Endometrial microvascular endothelial cells (primary cell): ENCODE data around the gene ZNF783. TPM values are rescaled to one million over a fixed set of nuclear protein-coding genes. Genes with fewer than 3 reads are reported as not detected.
"Not testable (repeated sequence)": the region's sequence is repeated elsewhere in the genome, so short reads cannot be mapped to it uniquely, and the experiment has no call there.

Source experiments
- in situ Hi-C: cut with HindIII; loops from 2 replicates; pipeline ENCODE4 v1.10.0; 2017; ENCODE audit warnings: low sequenced_read_pairs, low pct_unique_long_range_greater_than_20kb; ENCODE audit errors: inconsistent ontology term
- total RNA-seq: library from RNA; depleted of rRNA; stranded (reverse); fragments of >200 nt; gene quantifications from one replicate; pipeline ENCODE4 v1.2.3, GENCODE V29; 2015; ENCODE audit errors: inconsistent ontology term

The ZNF783 gene
- 2.6 TPM for total RNA-seq

DNA sequence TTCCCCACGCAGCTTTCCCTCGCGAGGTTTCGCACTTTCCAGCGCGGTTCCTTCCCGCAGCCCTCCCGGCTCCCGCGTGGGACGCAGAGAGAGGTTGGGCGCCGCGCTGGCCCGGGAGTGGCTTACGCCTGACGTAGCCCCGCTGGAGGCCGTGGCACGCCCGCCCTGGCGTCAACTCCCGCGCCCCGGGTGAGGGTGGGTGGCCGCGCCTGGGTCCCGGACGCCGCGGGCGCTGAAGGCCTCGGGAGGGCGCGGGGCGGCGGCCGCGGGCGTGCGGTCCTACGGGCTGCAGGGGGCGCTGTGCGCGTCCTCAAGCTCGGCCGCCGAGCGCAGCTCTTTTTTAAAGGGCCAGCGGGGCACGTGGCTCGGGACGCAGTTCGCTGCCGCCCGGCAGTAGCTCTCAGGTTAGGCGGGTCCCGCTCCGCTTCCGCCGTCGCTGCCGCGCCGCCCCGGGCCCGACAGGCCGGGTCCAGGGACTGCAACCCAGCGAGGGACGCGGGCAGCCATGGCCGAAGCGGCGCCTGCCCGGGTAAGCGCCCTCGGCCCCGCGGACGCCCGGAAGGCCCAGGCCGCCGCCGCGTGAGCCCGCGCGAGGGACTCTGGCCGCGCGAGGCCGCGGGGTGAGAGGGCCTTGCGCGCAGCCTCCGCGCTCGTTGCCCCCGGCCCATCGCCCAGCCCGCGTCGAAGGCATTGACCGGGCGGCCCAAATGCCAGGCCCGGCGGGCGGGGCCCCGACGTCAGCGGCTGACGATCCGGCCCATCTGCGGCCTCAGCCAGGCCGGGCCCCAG lies at the start of gene ZNF783:
Gene ZNF783 (plus strand): TSS at position 368 of the 789 bp plus-strand sequence. CDS start 138 bp downstream, at position 506.
- in situ Hi-C loops: no loop called here

DNA sequence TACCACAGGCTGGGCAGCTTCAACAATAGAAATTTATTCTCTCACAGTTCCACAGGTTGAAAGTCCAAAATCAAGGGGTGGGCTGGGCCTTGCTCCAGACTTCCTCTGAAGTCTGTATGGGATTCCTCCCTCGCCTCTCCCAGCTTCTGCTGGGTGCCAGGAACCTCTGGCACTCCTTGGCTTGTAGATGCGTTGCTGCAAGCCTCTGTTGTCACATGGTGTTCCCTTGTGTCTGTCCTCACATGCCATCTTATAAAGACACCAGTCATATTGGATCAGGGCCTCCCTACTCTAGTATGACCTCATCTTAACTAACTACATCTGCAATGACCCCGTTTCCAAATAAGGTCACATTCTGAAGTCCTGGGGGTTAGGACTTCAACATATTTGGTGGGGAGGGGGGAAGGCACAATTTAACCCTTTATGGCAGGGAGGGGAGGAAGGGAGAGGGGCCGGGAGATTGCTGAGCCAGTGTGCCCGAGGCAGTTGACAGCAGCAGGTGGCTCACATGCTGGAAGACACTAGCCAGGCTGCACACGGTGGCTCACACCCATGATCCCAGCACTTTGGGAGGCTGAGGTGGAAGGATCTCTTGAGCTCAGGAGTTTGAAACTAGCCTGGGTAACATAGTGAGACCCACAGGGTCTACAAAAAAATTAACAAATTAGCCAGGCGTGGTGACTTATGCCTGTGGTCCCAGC lies 47.8 kb upstream of the ZNF783 start:
- in situ Hi-C loops: no loop called here

DNA sequence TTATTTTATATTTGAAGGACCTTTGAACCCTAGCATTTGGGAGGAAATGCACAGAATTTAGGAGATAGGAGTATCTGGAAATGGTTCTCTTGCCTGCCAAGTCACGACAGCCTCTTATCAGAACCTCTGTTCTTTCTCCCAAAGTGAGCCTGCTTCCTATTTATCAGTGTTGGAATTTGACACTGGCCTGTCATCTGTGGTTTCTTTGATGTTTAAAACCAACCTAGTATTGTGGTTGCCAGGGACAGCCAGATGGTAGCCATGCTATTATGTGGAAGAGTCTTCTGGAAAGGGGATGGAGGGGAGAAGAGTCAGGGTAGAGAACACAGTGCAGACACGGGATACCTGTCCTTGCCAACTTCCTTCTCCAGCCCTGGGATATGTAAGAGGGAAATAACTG lies 45.6 kb upstream of the ZNF783 start:
- in situ Hi-C loops: no loop called here

DNA sequence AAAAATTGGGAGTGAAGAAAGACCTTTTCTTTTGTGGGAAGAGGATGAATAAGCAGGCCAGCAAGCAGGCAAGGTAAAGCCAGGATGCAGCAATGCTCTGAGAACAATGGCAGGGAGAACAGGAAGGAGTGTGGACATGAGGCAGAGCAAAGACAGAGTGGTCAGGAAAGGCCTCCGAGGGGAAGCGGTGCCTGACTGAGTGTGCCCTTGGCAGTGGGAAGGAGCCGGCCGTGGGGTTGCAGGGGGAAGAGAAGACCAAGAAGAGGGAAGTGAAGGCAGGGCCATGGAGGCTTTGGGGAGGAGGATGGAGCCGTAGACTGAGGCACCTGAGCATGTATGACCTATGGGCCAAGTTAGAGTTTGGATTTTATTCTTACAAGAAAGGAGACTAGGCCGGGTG lies 44.4 kb upstream of the ZNF783 start:
- in situ Hi-C loops: no loop called here

DNA sequence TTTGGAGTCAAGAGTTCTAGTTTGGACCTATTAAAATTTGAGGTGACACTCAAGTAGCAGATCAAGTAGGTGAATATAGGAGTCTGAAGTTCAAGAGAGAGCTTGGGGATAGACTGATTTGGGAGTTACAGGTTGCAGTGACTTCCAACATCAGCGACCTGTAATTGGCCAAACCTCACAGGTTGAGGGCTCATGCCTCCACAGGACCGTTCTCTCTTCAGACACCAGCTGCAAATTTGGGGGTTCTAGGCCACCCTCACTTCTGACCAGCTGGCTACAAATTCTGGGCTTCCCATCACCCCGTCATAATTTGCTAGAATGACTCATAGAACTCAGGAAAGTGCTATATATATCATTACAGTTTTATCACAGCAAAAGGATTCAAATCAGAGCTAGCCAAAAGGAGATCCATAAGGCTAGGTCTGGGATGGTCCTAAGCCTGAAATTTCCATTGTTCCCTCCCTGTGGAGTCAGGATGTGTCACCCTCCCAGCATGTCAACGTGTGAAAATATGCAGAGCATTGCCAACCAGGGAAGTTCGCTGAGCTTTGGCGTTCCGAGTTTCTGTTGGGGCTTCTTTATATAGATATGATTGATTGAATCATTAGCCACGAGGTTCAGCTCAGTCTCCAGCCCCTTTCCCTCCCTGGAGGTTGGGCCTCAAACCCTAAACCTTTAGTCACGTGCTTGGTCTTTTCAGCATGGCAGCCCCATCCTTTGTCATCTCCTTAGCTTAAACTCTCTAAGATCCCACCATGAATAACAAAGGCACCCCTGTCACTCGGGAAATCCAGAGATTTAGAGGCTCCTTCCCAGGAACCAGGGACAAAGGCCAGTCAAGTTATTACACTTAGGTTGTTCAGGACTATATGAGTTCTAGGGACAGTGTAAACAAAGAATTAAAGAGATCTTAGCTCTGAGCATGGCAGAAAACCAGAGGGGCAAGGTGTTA lies 43.3 kb upstream of the ZNF783 start:
- in situ Hi-C loops: no loop called here

DNA sequence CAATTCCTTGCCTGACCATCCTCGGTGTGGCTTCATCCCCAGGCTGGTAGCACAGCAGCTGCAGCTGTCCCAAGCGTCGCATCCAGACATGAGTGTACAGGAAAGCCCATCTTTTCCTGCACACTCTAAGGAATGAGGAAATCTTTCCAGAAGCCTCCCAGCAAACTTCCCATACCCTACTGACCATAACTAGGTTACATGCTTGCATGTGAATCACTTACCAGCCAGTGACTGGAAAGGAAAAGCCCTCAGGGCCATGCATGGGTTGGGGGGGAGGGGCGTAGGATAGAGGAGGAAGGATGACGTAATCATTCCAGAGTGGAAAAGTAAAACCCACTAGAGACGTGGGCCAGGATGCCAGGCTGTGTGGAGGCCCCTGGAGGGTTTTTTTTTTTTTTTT lies 41.5 kb upstream of the ZNF783 start:
- in situ Hi-C loops: no loop called here

DNA sequence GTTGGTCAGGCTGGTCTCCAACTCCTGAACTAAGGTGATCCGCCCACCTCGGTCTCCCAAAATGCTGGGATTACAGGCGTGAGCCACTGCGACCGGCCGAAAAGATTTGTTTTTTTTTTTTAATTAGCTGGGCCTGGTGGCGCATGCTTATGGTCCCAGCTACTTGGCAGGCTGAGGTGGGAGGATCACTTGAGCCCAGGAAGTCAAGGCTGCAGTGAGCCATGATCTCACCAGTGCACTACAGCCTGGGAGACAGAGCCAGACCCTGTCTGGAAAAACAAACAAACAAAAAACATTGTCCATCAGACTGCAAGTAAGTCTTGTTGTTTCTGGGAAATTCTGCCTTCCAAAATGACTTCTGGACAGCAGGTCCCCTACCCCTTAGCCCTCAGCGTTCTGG lies 38.8 kb upstream of the ZNF783 start:
- in situ Hi-C loops: no loop called here

DNA sequence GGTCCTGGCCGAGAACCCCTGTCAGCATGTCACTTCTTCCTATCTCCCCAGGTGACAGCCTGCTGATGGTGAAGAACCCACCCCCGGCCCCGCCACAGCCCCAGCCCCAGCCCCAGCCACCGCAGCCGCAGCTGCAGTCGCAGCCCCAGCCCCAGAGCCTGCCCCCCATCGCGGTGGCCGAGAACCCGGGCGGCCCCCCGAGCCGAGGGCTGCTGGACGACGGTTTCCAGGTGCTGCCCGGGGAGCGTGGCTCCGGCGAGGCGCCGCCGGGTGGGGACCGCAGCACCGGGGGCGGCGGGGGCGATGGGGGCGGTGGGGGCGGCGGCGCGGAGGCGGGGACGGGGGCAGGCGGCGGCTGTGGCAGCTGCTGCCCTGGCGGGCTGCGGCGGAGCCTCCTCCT lies 38.2 kb upstream of the ZNF783 start:
- in situ Hi-C loops: no loop called here

DNA sequence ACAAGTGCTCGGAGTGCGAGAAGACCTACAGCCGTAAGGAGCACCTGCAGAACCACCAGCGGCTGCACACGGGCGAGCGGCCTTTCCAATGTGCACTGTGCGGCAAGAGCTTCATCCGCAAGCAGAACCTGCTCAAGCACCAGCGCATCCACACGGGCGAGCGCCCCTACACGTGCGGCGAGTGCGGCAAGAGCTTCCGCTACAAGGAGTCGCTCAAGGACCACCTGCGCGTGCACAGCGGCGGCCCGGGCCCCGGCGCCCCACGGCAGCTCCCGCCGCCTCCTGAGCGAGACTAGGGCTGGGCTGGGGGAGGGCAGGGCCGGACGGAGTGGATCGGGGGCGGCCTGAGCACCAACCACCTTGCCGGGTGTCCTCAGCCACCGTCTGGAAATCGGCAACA lies 37.6 kb upstream of the ZNF783 start:
- in situ Hi-C loops: no loop called here

DNA sequence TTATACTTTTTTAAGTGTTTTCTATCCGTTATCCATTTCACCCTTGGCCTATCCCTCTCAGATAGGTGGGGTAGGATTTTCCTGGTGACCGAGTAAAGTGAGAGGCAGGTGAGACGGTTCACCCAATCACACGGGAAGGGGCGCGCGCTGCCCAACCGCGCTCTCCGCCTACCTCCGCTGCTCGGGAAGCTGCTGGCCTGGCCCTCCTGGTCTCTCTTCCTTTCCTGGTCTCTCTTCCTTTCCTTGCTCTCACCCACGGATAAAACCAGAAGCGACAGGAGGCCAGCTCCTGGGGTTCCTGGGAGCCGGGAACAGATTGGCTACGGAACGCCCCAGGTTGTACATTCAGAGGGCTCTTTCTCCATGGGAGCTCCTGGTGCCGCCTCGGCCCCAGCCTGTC lies 36.9 kb upstream of the ZNF783 start:
- in situ Hi-C loops: no loop called here

DNA sequence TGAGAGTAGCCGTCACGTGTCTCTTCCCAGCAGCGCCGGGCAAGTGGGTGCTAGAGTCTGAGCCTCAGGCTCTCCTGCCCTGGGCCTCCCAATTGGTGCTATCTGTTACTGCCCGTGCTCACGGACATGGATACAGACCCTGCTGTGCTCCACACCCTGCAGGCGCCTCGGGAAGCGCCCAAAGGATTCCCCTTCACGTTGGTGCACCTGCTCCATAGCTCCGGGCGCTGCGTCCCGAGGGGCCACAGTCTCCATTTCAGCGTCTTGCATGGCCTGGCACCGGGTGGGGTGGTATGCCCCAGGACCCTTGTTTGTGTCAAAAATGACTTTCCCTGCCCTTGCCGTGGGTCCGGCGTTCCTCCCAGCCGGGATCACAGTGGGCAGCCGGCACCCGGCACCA lies 36.3 kb upstream of the ZNF783 start:
- in situ Hi-C loops: no loop called here

DNA sequence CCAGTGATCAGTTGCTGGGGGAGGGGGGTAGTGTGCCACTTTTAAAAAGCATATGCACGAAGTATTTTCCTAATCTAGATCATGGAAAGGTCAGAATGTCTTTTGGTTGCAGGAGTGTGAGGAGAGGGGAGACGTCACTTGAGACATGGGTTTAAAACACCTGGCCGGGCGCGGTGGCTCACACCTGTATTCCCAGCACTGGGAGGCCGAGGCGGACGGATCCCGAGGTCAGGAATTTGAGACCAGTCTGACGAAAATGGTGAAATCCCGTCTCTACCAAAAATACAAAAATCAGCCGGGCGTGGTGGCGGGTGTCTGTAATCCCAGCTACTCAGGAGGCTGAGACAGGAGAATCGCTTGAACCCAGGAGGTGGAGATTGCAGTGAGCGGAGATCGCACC lies 35.6 kb upstream of the ZNF783 start:
- in situ Hi-C loops: not testable (repeated sequence)

DNA sequence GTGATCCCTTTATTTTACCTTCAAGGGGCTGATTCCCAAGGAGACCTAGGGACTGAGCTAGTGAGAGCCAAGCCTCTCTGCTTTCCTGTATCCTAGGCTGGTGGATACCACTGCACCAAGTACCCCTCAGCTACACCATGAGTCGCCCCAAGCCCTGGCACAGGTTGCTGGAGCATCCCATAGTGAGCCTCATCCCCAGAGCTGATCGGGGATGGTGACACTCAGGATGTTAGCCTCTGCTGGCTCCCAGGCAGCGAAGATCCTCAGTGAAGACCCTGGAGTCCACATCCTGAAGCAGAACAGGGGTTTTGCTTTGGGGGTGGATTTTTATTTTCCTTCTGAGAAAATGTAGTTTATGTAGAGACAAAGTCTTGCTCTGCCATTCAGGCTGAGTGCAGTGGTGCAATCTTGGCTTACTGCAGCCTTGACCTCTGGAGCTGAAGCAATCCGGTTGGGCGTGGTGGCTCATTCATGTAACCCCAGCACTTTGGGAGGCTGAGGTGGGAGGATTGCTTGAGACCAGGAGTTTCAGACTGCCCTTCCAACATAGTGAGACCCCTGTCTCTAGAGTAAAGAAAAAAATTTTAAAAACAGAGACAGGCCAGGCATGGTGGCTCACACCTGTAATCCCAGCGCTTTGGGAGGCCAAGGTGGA lies 35.0 kb upstream of the ZNF783 start:
- in situ Hi-C loops: no loop called here

DNA sequence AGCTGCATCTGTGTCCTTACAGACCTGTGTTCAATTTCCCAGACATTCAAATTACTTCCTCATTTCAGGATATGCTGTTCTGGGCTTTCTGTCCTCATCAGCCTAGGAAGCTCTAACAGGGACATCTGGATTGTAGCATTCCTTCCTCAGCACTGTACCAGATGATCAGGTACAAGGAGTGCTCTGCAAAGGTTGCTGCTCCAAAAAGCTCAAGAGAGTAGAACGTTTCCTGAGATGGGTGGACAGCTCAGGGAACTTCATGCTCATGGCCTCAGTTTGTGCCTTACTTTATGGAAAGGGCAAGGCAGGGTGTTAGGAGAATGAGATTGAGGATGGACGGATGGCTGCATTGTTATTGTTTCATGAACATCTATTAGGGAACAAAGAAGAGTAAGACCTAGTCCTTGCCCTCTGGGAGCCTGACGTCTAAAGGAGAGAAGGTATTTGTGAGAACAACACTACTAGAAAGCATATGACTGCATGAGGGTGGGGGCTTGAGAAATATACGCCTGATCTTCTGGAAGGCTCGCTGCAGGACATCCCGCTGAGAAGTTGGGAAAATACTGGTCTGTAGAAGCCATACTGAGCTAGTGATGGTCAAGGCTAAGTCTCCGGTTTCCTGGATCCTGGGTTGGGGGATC lies 33.0 kb upstream of the ZNF783 start:
- in situ Hi-C loops: no loop called here

DNA sequence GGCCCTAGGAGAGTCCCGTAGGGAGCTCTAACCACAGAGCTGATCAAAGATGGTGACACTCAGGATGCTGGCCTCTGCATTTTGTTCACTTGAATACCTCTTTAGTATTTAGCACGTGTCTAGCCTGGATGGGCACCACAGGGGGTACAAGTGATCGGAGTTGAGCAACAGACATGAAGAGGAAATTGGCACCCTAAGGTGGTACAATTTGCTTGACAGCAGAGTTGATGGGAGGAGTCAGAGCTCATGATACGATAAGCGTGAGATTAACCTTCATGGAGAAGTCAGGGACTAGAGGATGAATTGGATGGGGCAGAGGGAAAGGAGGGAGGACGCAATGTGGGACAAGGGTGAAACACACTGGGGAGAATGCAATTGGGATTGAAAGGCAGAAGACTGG lies 32.5 kb upstream of the ZNF783 start:
- in situ Hi-C loops: no loop called here

DNA sequence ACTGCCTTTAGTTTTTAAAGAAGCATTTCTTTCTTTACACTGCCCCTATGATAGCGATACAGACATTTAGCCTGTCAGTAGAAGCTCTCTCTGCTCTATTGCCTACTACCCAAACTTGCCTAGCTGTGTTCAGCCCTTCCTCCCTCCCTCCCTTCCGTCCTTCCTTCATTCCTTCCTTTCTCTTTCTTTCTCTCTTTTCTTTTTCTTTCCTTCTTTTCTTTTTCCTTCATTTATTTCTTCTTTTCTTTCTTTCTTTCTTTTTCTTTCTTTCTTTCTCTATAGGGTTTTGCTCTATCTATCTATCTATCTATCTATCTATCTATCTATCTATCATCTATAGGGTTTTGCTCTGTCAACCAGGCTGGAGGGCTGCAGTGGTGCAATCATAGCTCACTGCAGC lies 29.6 kb upstream of the ZNF783 start:
- in situ Hi-C loops: no loop called here

DNA sequence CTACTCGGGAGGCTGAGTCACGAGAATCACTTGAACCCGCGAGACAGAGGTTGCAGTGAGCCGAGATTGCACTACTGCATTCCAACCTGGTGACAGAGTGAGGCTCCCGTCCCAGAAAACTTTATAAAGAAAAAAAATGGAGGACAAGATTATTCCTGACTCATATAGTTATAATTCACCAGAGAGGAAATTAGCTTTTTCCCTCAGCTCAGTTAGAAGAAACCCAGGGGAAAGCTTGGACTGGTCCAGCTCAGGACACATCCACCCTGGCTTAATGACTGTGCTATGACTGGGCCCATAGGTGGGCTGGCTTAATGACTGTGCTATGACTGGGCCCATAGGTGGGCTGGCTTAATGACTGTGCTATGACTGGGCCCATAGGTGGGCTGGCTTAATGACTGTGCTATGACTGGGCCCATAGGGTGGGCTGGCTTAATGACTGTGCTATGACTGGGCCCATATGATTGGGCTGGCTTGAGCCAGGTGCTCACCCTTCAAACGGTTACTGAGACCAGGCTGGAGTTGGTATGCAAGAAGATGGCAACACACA lies 28.3 kb upstream of the ZNF783 start:
- in situ Hi-C loops: not testable (repeated sequence)

DNA sequence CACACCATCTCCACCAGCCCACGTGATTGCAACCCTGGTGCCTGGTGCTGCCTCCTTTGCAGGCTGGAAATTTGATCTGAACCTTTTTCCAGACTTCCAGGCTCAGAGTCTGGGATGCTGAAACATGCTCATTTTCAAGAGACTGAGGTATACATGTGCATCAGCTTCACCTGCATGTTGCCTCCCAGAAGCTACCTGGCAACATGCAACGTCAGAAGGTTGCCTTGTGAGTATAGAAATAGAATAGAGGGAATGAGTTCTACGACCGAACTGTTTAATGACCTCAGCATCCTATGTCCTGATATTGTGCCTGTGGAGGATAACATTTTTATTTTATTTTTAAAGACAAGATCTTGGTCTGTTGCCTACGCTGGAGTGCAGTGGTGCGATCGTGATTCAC lies 24.5 kb upstream of the ZNF783 start:
- in situ Hi-C loops: no loop called here
